Measurements from ENCODE around the gene HEBP2.

The HEBP2 gene

GRCh38 chr6:138378463-138378862 lies 25.6 kb upstream of the HEBP2 start:
- Histone ChIP-seq H3K9me3 (ENCODE audit: control insufficient read depth, low read depth, low read length) (no peaks in the 10 kb centered on the region), H3K27me3 (ENCODE audit: control insufficient read depth, insufficient read depth, low read length) (no peaks in the 10 kb centered on the region), H3K27ac (ENCODE audit: low read length) (no peak overlapping the region), H3K4me3 (ENCODE audit: low read length) (no peak overlapping the region), H3K4me1 (ENCODE audit: control insufficient read depth, low read depth, low read length) (peaks cover 10% of the 10 kb centered on the region), H3K9ac (ENCODE audit: low read length) (no peak overlapping the region), H3K36me3 (ENCODE audit: control insufficient read depth, low read depth, low read length) (no peaks in the 10 kb centered on the region)

- H3K27me3 ChIP-seq (ENCODE audit: control insufficient read depth, insufficient read depth, low read length), result no peaks in the 10 kb centered on the region
- H3K9ac ChIP-seq (ENCODE audit: low read length), result no peak overlapping the region
- H3K36me3 ChIP-seq (ENCODE audit: control insufficient read depth, low read depth, low read length), result no peaks in the 10 kb centered on the region
- H3K4me3 ChIP-seq (ENCODE audit: low read length), result no peak overlapping the region
- no peaks in the 10 kb centered on the region for H3K9me3 ChIP-seq (ENCODE audit: control insufficient read depth, low read depth, low read length)
- H3K4me1 ChIP-seq (ENCODE audit: control insufficient read depth, low read depth, low read length), result peaks cover 10% of the 10 kb centered on the region
- no peak overlapping the region for H3K27ac ChIP-seq (ENCODE audit: low read length)
Measured at GRCh38 chr6:138382498-138383265, 21.3 kb upstream of the HEBP2 start.

- peaks cover 9% of the 10 kb centered on the region for H3K4me1 ChIP-seq (ENCODE audit: control insufficient read depth, low read depth, low read length)
- no peaks in the 10 kb centered on the region for H3K9me3 ChIP-seq (ENCODE audit: control insufficient read depth, low read depth, low read length)
- H3K27ac ChIP-seq (ENCODE audit: low read length), result no peak overlapping the region
- H3K36me3 ChIP-seq (ENCODE audit: control insufficient read depth, low read depth, low read length), result no peaks in the 10 kb centered on the region
- no peak overlapping the region for H3K9ac ChIP-seq (ENCODE audit: low read length)
- no peaks in the 10 kb centered on the region for H3K27me3 ChIP-seq (ENCODE audit: control insufficient read depth, insufficient read depth, low read length)
- no peak overlapping the region for H3K4me3 ChIP-seq (ENCODE audit: low read length)
Measured at GRCh38 chr6:138383776-138384175, 20.2 kb upstream of the HEBP2 start.

- no peak overlapping the region for H3K27ac ChIP-seq (ENCODE audit: low read length)
- no peak overlapping the region for H3K9ac ChIP-seq (ENCODE audit: low read length)
- H3K9me3 ChIP-seq (ENCODE audit: control insufficient read depth, low read depth, low read length), result no peaks in the 10 kb centered on the region
- no peaks in the 10 kb centered on the region for H3K36me3 ChIP-seq (ENCODE audit: control insufficient read depth, low read depth, low read length)
- H3K4me1 ChIP-seq (ENCODE audit: control insufficient read depth, low read depth, low read length), result peaks cover 14% of the 10 kb centered on the region
- no peak overlapping the region for H3K4me3 ChIP-seq (ENCODE audit: low read length)
- H3K27me3 ChIP-seq (ENCODE audit: control insufficient read depth, insufficient read depth, low read length), result no peaks in the 10 kb centered on the region
Measured at GRCh38 chr6:138386897-138387296, 17.1 kb upstream of the HEBP2 start.

GRCh38 chr6:138387577-138388368 lies 16.2 kb upstream of the HEBP2 start:
- H3K9me3 ChIP-seq (ENCODE audit: control insufficient read depth, low read depth, low read length), result no peaks in the 10 kb centered on the region
- no peaks in the 10 kb centered on the region for H3K36me3 ChIP-seq (ENCODE audit: control insufficient read depth, low read depth, low read length)
- H3K27me3 ChIP-seq (ENCODE audit: control insufficient read depth, insufficient read depth, low read length), result no peaks in the 10 kb centered on the region
- H3K4me3 ChIP-seq (ENCODE audit: low read length), result no peak overlapping the region
- no peak overlapping the region for H3K9ac ChIP-seq (ENCODE audit: low read length)
- H3K4me1 ChIP-seq (ENCODE audit: control insufficient read depth, low read depth, low read length), result peaks cover 14% of the 10 kb centered on the region
- H3K27ac ChIP-seq (ENCODE audit: low read length), result no peak overlapping the region

- Histone ChIP-seq H3K27ac (ENCODE audit: low read length) (no peak overlapping the region), H3K9ac (ENCODE audit: low read length) (no peak overlapping the region), H3K4me1 (ENCODE audit: control insufficient read depth, low read depth, low read length) (peaks cover 14% of the 10 kb centered on the region), H3K4me3 (ENCODE audit: low read length) (no peak overlapping the region), H3K9me3 (ENCODE audit: control insufficient read depth, low read depth, low read length) (no peaks in the 10 kb centered on the region), H3K27me3 (ENCODE audit: control insufficient read depth, insufficient read depth, low read length) (no peaks in the 10 kb centered on the region), H3K36me3 (ENCODE audit: control insufficient read depth, low read depth, low read length) (no peaks in the 10 kb centered on the region)
Measured at GRCh38 chr6:138389551-138389950, 14.5 kb upstream of the HEBP2 start.

- H3K27me3 ChIP-seq (ENCODE audit: control insufficient read depth, insufficient read depth, low read length), result no peaks in the 10 kb centered on the region
- no peaks in the 10 kb centered on the region for H3K9me3 ChIP-seq (ENCODE audit: control insufficient read depth, low read depth, low read length)
- no peaks in the 10 kb centered on the region for H3K36me3 ChIP-seq (ENCODE audit: control insufficient read depth, low read depth, low read length)
- H3K27ac ChIP-seq (ENCODE audit: low read length), result no peak overlapping the region
- H3K9ac ChIP-seq (ENCODE audit: low read length), result no peak overlapping the region
- H3K4me3 ChIP-seq (ENCODE audit: low read length), result no peak overlapping the region
- H3K4me1 ChIP-seq (ENCODE audit: control insufficient read depth, low read depth, low read length), result peaks cover 1% of the 10 kb centered on the region
Measured at GRCh38 chr6:138393871-138394783, 9.9 kb upstream of the HEBP2 start.

GRCh38 chr6:138396709-138397108 lies 7.3 kb upstream of the HEBP2 start:
- no peaks in the 10 kb centered on the region for H3K9me3 ChIP-seq (ENCODE audit: control insufficient read depth, low read depth, low read length)
- no peaks in the 10 kb centered on the region for H3K27me3 ChIP-seq (ENCODE audit: control insufficient read depth, insufficient read depth, low read length)
- no peak overlapping the region for H3K9ac ChIP-seq (ENCODE audit: low read length)
- no peak overlapping the region for H3K27ac ChIP-seq (ENCODE audit: low read length)
- no peaks in the 10 kb centered on the region for H3K36me3 ChIP-seq (ENCODE audit: control insufficient read depth, low read depth, low read length)
- H3K4me3 ChIP-seq (ENCODE audit: low read length), result no peak overlapping the region
- no peaks in the 10 kb centered on the region for H3K4me1 ChIP-seq (ENCODE audit: control insufficient read depth, low read depth, low read length)

- H3K27me3 ChIP-seq (ENCODE audit: control insufficient read depth, insufficient read depth, low read length), result no peaks in the 10 kb centered on the region
- no peaks in the 10 kb centered on the region for H3K9me3 ChIP-seq (ENCODE audit: control insufficient read depth, low read depth, low read length)
- no peak overlapping the region for H3K9ac ChIP-seq (ENCODE audit: low read length)
- no peak overlapping the region for H3K27ac ChIP-seq (ENCODE audit: low read length)
- H3K36me3 ChIP-seq (ENCODE audit: control insufficient read depth, low read depth, low read length), result no peaks in the 10 kb centered on the region
- H3K4me3 ChIP-seq (ENCODE audit: low read length), result no peak overlapping the region
- no peaks in the 10 kb centered on the region for H3K4me1 ChIP-seq (ENCODE audit: control insufficient read depth, low read depth, low read length)
Measured at GRCh38 chr6:138397128-138398122, 6.6 kb upstream of the HEBP2 start.

- no peaks in the 10 kb centered on the region for H3K9me3 ChIP-seq (ENCODE audit: control insufficient read depth, low read depth, low read length)
- H3K4me3 ChIP-seq (ENCODE audit: low read length), result no peak overlapping the region
- no peaks in the 10 kb centered on the region for H3K4me1 ChIP-seq (ENCODE audit: control insufficient read depth, low read depth, low read length)
- no peak overlapping the region for H3K9ac ChIP-seq (ENCODE audit: low read length)
- no peak overlapping the region for H3K27ac ChIP-seq (ENCODE audit: low read length)
- no peaks in the 10 kb centered on the region for H3K27me3 ChIP-seq (ENCODE audit: control insufficient read depth, insufficient read depth, low read length)
- no peaks in the 10 kb centered on the region for H3K36me3 ChIP-seq (ENCODE audit: control insufficient read depth, low read depth, low read length)
Measured at GRCh38 chr6:138400326-138400725, 3.7 kb upstream of the HEBP2 start.
